HG02885 (cell line): ENCODE measurements around the gene CENPH.
"Not testable (repeated sequence)": the region's sequence is repeated elsewhere in the genome, so short reads cannot be mapped to it uniquely, and the experiment has no call there.

Experiments used
- ATAC-seq: cut with Tn5 transposase; IDR thresholded peaks from one replicate; pipeline ENCODE4 v1.9.1; 2021; ENCODE audit warnings: mild to moderate bottlenecking; ENCODE audit not compliant: unreplicated experiment, poor library complexity

Gene CENPH, protein sequence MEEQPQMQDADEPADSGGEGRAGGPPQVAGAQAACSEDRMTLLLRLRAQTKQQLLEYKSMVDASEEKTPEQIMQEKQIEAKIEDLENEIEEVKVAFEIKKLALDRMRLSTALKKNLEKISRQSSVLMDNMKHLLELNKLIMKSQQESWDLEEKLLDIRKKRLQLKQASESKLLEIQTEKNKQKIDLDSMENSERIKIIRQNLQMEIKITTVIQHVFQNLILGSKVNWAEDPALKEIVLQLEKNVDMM

GRCh38 chr5:69189162-69190086 is at the start of gene CENPH:
Gene CENPH, plus strand, starts transcription at chr5:69189583. Its CDS starts 52 bp downstream, at chr5:69189635.
- peak; percentile 93 for ATAC-seq

DNA sequence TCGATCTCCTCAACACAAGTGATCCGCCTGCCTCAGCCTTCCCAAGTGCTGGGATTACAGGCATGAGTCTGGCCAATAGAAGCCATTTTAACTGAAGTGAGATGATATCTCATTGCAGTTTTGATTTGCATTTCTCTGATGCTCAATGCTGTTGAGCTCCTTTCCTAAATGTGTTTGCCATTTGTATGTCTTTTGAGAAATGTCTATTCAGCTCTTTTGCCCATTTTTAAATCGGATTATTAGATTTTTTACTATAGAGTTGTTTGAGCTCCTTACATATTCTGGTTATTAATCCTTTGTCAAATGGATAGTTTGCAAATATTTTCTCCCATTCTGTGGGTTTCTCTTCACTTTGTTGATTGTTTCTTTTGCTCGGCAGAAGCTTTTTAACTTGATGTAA is 49.1 kb upstream of the CENPH start:
- not testable (repeated sequence) for ATAC-seq

DNA sequence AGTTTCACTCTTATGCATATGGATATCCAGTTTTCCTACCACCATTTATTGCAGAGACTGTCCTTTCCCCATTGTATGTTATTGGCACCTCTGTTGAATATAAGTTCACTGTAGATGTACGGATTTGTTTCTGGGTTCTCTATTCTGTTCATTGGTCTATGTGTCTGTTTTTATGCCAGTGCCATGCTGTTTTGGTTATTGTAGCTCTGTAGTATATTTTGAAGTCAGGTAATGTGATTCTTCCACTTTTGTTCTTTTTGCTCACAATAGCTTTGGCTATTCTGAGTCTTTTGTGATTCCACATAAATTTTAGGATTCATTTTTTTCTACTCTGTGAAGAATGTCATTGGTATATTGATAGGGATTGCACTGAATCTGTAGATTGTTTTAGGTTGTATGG is 48.6 kb upstream of the CENPH start:
- ATAC-seq, result no peak

GRCh38 chr5:69148576-69148975 is 40.8 kb upstream of the CENPH start:
- not testable (repeated sequence) for ATAC-seq

DNA sequence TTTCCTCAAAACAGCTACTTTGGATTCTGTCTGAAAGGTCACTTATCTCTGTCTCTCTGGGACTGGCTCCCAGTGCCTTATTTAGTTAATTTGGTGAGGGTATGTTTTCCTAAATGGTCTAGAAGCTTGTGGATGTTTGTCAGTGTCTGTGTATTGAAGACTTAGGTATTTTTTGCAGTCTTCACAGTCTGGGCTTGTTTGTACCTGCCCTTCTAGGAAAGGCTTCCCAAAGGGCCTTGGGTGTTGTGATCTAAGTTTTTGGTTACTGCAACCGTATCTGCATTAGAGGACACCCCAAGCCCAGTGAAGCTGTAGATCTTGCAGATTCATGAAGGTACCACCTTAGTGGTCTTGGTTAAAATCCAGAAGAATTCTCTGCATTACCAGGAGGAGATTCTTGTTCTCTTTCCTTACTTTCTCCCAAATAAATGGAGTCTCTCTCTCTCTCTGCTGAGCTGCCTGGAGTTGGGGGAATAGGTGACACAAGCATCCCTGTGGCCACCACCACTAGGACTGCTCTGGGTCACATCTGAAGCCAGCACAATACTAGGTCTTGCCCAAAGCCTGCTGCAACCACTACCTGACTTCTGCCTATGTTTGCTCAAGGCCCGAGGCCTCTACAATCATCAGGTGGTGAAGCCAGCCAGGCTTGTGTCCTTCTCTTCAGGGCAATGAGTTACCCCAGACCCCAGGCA is 40.3 kb upstream of the CENPH start:
- no peak for ATAC-seq

- ATAC-seq, result no peak
Measured at GRCh38 chr5:69149676-69150010, 39.7 kb upstream of the CENPH start.

DNA sequence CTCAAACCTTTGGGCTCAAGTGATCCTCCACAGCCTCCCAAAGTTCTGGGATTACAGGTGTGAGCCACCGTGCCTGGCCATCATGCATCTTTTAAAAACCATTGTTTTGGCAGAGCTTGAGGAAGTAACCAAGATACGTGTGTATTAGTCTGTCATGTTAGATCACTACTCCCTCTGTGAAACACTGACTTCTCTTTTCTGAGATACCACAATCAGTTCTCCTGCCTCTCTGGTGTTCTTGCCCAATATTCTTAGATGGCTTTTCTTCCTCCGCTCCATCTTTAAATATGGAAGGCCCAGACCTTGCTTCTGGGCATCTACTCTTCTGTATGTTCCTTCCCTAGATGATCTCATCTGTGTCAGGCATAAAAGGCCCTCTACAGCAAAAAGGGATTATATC is 36.7 kb upstream of the CENPH start:
- no peak for ATAC-seq

DNA sequence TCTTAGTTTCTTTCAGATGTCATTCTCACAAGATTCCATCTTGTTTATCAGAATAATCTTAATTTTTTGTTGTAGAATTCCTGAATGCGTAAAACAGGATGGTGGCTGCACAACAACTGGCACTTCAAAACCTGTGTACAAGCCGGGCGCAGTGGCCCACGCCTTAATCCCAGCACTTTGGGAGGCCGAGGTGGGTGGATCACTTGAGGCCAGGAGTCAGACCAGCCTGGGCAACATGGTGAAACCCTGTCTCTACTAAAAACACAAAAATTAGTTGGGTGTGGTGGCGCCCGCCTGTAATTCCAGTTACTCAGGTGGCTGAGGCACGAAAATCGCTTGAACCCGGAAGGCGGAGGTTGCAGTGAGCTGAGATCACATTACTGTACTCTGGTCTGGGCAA is 32.9 kb upstream of the CENPH start:
- ATAC-seq, result no peak

- no peak for ATAC-seq
Measured at GRCh38 chr5:69158039-69158438, 31.3 kb upstream of the CENPH start.

DNA sequence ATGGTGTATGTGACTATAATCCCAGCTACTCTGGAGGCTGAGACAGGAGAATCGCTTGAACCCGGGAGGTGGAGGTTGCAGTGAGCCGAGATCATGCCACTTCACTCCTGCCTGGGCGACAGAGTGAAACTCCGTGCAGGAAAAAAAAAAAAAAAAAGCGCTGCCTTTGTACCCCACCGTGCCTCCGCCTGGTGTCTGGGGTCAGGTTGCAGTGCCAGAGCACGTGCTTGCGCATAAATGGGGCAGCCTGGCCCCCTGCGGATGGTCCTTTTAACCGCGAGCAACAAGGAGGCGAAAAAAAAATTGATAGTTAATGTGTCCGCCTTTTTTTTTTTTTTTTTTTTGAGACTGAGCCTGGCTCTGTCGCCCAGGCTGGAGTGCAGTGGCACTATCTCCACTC is 28.7 kb upstream of the CENPH start:
- ATAC-seq, result no peak

DNA sequence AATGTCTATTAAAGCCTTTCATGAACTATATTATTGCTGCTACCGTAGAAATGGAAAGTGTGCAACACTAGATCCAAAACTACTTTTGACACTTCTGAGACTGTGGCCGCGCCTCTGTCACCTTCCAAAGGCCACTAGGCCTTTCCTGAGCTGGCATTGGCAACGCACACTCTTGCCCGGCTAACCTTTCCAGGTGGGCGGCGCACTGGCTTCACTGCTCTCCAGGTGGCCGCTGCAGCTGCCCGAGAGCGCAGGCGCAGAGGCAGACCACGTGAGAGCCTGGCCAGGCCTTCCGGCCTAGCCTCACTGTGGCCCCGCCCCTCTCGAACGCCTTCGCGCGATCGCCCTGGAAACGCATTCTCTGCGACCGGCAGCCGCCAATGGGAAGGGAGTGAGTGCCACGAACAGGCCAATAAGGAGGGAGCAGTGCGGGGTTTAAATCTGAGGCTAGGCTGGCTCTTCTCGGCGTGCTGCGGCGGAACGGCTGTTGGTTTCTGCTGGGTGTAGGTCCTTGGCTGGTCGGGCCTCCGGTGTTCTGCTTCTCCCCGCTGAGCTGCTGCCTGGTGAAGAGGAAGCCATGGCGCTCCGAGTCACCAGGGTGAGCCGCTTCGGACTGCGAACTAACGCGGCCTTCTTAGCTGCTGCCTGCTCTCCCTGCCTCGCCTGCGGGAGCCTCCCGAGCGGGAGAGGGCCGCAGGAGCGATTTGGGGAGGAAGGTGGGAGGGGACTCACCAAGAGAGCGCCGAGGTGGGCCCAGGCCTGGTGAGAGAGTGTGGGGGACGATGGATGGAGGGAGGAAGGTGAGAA is 22.5 kb upstream of the CENPH start, which contains the start of gene CCNB1:
Gene CCNB1 (plus strand): TSS at position 465 of the 807 bp plus-strand sequence. CDS start 113 bp downstream, at position 578.
- peak; percentile 99 for ATAC-seq

GRCh38 chr5:69167493-69167855 is 21.9 kb upstream of the CENPH start:
- no peak for ATAC-seq

GRCh38 chr5:69167929-69168328 is 21.5 kb upstream of the CENPH start:
- ATAC-seq, result no peak

DNA sequence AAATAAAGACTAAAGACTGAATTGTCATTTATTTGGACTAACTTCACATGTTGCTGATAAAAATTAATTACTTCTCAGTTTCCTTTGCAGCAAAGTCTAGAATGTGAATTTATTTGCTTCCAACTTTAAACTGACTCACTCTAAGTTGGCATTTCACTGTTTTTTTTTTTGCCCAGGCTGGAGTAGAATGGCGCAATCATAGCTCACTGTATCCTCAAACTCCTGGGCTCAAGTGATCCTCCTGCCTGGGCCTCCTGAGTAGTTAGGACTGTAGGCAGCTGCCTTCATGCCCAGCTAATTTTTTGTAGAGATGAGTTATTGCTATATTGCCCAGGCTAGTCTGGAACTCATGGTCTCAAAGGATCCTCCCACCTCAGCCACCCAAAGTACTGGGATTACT is 18.9 kb upstream of the CENPH start:
- ATAC-seq, result no peak

- ATAC-seq, result no peak
Measured at GRCh38 chr5:69170969-69171368, 18.4 kb upstream of the CENPH start.

DNA sequence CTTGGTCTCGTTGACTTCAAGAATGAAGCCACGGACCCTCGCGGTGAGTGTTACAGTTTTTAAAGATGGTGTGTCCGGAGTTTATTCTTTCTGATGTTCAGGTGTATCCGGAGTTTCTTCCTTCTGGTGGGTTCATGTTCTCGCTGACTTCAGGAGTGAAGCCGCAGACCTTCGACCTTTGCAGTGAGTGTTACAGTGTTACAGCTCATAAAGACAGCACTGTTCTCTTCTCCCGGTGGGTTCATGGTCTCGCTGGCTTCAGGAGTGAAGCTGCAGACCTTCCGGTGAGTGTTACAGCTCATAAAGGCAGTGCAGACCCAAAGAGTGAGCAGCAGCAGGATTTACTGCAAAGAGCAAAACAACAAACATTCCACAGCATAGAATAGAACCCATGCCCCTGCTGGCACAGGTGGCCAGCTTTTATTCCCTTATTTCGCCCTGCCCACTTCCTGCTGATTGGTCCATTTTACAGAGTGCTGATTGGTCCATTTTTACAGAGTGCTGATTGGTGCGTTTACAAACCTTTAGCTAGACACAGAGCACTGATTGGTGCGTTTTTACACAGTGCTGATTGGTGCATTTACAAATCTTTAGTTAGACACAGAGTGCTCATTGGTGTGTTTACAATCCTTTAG is 7.6 kb upstream of the CENPH start:
- ATAC-seq, result not testable (repeated sequence)

- no peak for ATAC-seq
Measured at GRCh38 chr5:69184621-69185020, 4.8 kb upstream of the CENPH start.

DNA sequence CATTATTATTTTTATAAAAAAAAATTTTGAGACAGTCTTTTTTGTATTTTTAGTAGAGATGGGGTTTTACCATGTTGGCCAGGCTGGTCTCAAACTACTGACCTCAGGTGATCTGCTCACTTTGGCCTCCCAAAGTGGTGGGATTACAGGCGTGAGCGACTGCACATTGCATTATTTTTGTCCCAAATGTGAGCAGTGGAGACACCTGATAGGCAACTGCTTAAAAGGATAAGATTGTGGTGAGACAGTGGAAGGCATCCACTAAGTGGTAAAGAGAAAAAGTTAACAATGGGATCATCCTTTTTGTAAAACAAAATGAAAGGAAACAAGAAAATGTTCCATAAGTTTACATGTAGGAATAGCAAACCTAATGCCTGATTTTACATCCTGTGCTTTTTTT is 2.0 kb upstream of the CENPH start:
- ATAC-seq, result no peak

DNA sequence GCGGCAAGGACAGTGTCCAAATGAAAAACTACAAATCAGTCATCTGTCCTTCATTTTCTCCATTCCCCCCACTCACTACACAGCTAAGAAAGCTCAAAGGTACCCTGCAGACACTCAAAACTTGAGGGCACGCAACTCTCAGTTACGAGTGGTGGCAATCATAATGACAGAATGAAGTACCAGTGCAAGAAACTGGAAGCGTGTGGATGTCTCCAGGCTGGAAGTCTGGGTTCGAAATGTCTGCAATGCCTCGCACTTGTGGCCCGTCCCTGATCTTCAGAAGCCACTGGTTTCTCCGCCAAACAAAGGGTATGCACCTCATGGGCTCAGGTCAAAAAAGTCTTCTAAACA is 597 bp upstream of the CENPH start:
- ATAC-seq, result no peak

- ATAC-seq, result no peak
Measured at GRCh38 chr5:69202497-69202896, 13.1 kb downstream of the CENPH start.
